Fibroblast of skin of left biceps (primary cell): Measurements from ENCODE around the gene SLC35A5.

Experiments
- DNase-seq, 2 experiments: peaks; one replicate each; pipeline ENCODE4 v3.0.0-alpha.2; 2013; ENCODE audit warnings: low read depth in 2 of 2

Gene SLC35A5

DNA sequence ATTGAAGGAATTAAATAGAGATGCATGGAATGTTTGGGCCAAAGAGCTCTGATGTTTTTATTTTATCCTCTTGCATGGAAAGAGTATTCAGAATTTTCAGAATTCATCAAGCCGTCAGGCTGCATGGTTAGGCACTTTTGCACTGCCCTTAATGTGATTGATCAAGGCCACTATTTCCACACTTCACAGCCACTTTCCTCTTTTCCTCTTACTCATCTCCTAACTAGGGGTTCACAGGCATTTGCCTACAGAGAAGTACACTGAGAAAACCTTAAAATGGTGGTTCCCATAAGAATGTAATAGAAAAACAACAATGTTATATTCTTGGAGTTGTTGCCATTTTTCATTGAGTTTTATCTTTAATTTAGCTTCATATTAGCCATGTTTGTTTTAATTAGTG, 10.9 kb downstream of the SLC35A5 start:
- DNase-seq: no peak

DNA sequence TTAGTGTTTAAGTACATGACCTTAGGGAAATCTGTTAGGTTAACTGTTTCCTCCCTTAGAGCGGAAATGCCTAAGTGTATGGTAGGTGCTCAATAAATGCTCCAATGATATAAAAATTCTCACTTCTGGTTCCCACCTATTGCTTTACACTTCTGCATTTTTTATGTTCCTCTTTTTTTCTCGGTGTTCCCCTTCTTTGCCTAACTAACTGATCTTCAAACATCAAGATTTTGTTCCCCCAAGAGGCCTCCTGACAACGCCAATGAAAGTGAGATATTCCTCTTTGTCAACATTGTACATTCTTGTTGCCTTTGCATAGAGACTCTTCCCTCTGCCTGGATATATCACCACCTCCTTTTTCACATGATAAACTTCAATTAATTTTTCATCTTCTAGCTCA, 17.4 kb downstream of the SLC35A5 start:
- DNase-seq: no peak

DNA sequence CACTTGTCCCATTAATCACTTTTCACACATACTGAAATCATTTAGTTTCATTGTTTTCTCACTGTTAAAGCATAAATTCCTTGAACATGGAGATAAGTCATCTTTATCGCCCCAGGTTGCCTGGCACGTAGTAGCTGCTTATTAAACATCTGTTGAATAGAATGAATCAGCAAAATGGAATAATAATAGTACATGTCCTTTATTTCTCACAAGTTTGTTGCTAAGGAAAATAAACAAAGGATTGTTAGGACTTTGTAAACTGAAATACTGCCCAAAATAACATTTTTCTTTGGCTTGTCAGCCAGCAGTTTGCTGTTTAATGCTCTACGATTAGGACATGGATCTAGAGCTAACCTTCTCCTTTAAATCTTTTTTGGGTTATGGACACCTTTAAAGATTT, 17.9 kb downstream of the SLC35A5 start:
- no peak for DNase-seq

DNA sequence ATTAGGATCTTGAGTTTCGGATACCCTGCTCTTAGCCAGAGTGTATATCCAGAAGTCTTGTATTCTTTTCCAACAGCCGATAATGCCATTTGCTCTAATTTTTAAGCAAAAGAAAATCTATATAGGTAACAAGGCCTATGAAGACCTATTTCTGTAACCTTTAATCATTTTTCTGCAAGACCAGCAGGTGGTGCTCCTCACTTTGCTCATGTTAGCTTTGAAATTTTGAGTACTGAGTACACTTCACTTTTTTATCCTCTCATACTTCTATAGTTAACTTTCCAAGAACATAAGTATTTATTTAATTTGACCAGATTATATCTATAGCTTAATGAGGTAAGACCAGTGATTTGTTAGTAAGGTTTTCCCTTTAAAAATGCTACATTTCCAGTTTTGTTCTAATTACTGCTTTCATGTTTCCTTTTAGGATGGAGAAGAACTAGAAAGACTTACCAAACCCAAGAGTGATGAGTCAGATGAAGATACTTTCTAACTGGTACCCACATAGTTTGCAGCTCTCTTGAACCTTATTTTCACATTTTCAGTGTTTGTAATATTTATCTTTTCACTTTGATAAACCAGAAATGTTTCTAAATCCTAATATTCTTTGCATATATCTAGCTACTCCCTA, 20.5 kb downstream of the SLC35A5 start:
- DNase-seq: no peak

DNA sequence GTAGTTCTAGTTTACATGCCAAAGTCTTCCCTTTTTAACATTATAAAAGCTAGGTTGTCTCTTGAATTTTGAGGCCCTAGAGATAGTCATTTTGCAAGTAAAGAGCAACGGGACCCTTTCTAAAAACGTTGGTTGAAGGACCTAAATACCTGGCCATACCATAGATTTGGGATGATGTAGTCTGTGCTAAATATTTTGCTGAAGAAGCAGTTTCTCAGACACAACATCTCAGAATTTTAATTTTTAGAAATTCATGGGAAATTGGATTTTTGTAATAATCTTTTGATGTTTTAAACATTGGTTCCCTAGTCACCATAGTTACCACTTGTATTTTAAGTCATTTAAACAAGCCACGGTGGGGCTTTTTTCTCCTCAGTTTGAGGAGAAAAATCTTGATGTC, 21.3 kb downstream of the SLC35A5 start:
- DNase-seq: no peak

DNA sequence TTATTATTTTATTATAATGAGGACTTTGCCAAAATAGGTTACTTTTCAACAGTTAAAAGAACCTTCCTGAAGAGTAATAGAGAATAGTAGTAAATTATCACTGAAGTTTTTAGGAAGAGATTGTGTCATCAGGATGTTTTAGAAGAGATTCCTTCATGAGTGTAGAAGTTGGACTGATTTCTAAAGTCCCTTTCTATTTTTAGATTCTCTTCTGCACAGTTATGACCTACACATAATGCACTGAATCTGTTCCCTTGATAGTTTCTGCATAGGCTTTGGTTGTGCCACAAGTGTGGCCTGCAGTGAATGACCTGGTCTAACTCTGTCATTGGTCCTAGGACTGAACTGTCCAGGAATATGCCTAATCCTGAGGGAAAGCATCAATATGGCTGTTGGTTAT, 23.9 kb downstream of the SLC35A5 start:
- no peak for DNase-seq

DNA sequence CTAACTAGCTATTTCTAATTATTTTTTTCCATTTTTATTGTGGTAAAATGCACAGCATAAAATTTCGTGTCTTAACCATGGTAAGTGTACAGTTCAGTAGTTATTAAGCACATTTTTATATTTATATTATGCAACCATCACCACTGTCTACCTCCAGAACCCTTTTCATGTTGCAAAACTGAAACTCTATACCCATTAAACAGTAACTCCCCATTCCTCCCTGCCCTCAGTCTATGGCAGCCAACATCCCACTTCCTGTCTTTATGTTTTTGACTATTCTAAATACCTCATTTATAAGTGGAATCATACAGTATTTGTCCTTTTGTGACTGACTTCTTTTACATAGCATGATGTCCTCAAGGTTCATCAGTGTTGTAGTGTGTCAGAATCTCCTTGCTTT, 25.5 kb downstream of the SLC35A5 start:
- no peak for DNase-seq

DNA sequence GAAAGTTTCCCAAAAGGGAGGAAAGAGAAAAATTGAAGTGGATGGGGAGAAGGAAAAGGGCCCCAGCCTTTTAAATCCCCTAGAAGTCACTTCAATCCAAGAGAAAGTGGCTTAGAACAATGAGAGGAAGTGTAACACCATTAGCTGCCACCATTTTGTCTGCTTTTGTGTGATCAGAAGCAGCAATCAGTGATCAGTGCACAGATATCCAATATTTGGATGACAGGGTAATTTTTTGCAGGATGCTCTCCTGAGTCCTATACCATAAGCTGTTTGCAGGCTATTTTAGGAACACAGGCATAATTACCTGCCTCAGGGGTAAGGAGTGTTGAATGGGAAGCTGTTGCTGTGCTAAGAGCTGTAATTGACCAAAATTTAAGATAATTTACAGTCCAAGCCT, 31.4 kb downstream of the SLC35A5 start:
- no peak for DNase-seq

DNA sequence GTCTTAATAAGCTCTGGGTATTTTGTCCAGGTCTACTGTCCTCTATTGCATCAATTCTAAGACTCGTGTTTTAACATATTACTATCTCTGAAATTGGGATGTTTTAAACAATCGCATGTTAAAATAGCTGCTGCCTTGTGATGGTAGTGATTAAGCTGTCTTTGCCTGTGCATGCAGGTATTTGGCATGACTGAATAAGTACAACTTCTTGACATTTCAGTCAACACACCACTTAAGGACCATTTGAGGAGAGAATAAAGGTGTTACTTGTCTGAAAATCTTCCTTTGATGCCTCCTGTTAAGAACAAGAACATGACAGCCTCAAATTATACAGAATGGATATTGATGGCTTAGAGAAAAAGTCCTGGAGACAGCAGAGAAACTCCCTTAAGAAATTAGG, 33.0 kb downstream of the SLC35A5 start:
- no peak for DNase-seq

DNA sequence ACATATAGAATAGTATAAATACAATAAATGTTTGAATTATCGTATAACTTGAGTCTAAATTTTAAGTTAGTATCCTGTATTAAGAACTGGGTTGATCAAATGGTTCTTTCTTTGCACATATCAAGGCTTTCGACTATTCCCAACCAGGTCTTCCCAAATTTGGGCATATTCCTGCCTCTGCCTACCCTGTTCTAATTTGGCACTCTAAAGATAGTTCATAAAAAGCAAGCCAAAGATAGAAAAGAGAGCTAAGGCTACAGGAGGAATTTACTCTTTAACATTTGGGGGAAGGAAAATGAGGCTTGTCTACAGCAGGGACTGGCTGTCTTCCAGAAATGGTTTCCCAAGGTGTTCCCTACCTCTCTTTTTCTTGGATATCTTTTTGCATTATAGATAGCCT, 36.1 kb downstream of the SLC35A5 start:
- no peak for DNase-seq

DNA sequence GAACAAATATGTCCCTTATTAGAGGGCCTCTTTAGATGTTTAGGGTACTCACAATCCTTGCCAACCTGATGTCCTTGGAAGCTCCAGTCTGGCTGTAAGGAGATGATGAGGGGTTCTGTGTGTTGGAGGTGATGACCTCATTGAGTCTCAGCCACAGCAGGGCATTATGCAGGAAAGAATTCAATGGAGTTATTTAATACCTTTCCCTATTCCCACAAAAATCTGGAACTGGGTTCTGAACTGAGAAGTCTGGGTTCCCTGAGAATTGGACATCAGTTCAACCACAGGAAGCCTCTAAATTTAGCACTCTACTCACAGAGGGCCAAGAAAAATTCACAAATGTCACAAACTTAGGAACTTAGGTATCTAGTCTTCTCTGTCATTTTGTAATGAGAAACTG, 36.9 kb downstream of the SLC35A5 start:
- no peak for DNase-seq

DNA sequence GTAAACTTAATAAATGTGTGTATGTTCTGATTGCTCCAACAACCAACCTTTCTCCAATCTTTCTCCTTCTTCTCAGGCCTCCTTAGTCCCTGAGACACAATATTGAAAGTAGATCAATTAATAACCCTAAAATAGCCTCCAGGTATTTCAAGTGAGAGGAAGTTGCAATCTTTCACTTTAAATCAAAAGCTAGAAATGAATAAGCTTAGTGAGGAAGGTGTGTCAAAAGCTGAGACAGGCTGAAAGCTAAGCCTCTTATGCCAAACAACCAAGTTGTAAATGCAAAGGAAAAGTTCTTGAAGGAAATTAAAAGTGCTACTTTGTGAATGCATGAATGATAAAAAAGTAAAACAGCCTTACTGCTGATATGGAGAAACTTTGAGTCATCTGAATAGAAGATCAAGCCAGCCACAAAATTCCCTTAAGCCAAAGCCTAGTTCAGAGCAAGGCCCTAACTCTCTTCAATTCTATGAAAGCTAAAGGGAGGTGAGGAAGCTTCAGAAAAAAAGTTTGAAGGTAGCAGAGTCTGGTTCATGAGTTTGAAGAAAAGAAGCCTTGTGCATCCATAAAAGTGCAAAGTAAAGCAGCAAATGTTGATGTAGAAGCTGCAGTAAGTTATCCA, 40.5 kb downstream of the SLC35A5 start:
- DNase-seq: no peak

DNA sequence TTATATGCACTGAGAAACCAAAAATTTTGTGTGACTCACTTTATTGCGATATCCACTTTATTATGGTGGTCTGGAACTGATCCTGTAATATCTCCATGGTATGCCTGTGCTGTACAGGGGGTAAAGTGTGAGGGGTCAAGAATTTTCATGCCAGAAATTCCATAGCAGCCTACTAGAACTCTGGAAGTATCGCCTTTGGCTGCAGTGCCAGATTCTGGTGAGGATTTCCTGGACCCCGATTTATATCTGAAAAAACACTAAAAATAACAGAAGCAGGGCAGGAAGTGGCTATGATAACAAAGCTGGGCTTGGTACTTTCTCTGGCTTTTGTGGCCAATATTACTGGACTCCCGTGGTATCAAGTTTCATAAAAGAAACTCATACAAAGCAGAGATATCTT, 42.7 kb downstream of the SLC35A5 start:
- peak; percentile 84 to 85 for DNase-seq

DNA sequence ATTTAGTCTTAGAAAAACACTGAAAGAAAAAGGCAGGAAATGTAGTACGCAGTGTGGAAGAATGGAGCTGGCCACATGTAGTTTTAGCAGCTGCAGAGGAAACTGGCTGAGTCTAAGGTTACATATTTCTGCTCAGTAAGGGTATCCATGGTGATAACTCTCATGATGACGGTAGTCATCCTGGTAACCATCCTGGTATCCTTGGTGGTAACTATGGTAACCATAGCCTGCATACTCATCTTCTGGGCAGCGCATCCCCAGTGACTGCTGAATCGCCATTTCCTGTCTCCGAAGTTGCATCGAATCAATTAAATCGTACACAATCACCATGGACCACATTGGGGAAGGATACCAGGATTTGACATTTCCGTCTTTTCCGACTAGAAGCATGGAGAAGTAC, 43.4 kb downstream of the SLC35A5 start:
- DNase-seq: peak; percentile 84 to 86

DNA sequence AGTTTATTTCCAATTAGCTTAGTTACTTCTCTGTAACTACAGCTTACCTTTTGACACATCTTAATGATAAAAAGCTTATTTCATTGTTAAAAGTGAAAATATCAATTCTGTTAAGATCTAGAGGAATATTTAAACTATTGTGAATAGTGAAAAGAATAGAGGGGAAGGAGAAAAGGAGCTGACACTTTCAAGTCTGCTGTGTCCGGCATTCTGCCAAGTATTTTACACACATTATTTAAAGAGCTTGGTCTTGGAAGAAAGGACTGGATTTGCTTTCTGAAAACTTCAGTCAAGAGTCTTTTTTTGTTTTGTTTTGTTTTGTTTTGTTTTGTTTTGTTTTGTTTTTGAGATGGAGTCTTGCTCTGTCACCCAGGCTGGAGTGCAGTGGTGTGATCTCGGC, 44.3 kb downstream of the SLC35A5 start:
- no peak for DNase-seq

DNA sequence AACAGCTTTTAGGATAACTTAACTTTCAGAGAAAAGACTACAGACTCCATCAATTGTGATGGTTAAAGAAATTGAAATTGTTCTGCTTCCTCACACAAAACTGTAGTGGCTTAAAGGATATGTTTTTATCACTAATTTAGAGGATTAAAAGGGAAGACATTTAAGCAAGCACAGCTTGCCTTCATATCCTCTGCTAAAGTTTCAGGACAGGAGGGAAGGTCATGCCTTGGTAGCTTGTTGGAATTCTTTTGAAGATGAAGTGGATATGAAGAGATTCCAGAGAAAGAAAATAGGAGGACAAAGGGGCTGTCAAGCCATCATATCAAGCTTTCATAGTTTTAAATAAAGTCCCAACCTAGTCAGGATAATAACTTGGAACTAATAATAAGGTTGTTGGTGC, 46.0 kb downstream of the SLC35A5 start:
- DNase-seq: no peak

DNA sequence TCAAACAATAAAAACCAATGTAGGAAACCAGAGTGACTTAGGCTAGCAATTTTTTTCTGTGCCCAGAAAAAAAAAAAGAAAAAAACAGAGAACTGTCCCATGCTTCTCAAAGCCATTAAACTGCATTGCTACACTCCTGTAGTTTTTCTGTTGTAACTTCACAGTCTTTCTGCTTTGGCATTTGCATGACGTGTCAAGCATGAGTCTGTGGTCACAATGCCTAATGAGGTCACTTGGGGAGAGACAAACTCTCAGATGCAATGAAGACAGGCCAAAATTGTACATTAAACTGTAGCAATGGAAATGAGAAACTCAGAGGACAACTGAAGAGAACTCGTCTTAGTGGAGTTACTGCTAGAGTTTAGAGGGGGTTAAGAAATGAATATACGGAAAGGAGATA, 48.3 kb downstream of the SLC35A5 start:
- no peak for DNase-seq

DNA sequence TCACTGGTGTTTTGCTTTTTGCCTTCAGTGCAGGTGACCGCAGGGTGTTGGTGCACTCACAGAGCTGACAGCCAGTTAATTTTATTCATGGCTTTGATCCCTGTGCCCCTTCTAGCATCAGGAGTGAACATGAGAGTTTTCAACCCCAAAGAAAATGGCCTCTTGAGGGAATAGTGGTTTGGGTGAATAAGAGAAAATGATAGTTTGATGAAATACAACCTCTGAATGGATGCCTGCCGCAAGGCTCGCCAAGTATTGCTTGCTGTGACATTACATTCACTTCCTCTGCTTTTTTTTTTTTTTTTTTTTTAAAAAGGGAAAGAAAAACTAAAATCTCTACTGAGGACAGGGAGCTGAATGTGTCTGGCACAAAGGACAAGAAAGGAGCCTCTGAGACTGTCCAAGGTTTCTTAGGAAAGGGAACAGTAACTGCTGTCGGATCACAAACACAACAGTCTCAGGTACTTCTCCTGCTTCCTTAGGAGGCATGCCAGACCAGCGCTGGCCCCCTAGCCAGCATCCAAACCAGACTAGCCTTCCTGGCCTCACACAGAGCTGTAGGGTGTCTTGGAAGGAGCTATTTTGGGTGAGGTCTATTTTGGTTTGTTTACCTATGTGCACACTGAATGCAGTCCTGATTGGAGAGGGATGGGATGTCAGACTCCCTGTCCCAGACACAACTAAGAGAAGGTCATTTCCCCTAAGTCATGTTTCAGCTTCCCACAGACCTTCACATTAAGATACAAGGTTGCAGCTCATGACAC, 50.1 kb downstream of the SLC35A5 start:
- DNase-seq: no peak

DNA sequence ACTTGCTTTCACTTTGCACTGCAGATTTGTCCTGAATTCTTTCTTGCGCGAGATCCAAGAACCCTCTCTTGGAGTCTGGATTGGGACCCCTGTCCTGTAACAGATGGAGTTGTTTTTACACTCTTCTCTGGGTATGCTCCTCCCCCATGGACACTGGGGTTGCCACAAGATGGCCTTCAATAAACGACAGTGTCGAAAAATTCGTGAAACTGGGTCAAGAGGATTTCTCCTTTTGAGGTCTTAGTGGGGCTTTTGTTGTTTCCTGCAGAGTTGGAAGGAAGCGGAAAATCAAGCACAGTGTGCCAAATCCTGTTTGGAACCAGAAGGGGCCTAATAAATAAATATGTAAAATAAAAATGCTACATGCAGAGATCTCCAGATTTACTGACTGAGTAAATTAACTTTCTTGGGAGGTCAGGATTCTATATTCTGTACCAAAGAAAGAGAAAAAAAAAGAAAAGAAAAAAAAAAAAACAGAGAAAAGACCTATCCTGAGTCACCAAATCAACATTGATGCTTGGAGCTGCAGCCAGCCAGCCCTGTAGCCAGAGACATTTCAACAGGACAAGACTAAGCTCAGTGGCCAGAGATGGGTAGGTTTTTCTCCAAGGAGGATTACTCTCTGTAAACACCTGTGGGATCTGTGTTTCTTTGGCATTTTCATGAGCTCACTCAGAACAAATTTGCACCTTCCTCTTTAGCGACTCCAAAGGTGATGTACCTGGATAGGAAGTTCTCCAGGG, 54.3 kb downstream of the SLC35A5 start:
- DNase-seq: no peak

DNA sequence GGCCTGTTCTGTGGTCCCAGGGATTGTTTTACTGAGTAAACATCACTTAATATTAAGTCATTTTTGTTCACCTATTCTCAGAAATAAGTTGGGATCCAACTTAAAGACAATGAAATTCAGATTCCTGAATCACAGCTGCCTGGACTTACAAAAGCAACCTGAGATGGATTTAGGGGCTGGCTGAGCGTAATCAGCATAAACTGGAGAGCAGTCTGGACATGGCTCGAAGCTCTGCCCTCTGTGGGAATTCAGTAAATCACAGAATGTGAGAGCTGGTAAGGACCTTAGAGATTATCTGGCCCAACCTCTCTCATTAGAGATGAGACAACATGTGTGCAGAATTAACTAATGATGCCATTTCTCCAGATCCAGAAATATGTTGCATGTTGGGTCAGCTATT, 55.4 kb downstream of the SLC35A5 start:
- DNase-seq: no peak

DNA sequence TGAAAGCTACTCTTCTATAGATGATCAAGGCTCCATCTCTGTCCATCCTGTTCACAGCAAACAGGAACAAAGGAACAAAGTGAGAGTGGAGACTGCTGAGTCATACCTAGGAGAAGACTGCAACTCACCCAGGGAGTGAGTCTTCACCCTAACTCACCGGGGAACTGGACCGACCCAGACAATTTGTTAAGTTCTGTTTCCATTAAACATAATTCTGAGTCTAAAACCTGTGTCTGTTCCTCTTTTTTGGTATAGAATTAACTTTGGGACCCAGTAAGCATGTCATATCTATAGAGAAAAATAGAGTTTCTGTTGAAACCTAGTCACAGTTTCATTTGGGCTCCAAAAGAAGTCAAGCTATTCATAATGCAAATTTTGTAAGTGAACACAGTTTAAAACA, 57.5 kb downstream of the SLC35A5 start:
- no peak for DNase-seq

DNA sequence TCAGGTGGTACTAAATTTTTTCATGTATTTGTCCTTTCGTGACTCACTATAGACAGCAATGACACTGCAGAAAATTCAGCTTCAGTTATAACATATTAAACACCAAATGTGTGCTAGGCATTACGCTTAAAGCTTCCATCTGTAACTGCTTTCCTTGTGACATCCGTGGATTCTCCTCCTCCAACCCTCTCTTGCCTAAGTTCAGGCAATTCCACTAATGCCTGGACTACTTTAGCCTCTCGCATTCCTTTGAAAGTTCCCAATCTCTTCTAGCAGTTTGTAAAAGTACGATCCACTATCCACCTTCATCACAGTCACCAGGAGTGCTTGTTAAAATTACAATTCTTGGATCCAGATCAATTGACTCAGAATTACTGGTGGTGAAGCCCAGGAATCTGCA, 61.4 kb downstream of the SLC35A5 start:
- no peak for DNase-seq

DNA sequence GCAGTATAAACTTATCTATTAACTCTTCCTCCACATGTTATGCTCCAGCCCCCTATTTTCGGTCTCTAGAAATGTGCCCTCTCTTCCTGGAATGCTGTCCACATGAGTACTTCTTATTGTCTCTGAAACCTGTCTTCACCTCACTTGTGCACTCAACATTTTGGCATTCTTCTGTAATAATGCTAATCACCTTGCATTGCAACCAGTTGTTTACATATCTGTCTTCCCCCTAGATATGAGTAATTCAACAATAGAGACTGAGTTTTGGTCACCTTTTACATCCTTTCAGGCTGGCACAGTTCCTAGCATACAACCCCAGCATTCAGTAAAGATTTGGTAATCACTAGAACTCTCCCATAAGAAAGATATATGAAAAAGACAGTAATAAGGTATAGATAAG, 61.9 kb downstream of the SLC35A5 start:
- DNase-seq: no peak
